Common myeloid progenitor, CD34-positive (primary cell): ENCODE results near the gene APLF.
"Not testable (repeated sequence)": the region's sequence is repeated elsewhere in the genome, so short reads cannot be mapped to it uniquely, and the experiment has no call there.

Source experiments
- CTCF ChIA-PET: fragments of 350-600 bp; sonication (Branson Sonifier 250); formaldehyde crosslinking; loops from one replicate; lab custom pipeline; 2021; ENCODE audit warnings: antibody characterized with exemption; lab: Charles Lee
- POLR2A ChIA-PET: fragments of 350-600 bp; sonication (Branson Sonifier 250); formaldehyde crosslinking; loops from one replicate; lab custom pipeline; 2021; ENCODE audit warnings: antibody characterized with exemption; lab: Charles Lee
- DNase-seq, 3 donors: peaks; one replicate each; pipeline versions ENCODE4 v3.0.0 to v3.0.0-alpha.2; 2013
- H3K27ac ChIP-seq, 2 experiments: 1 replicate in 1 of 2; 2 replicates in 1 of 2; pipeline ENCODE4 v1.7.0; 2013; ENCODE audit warnings: inconsistent platforms in 2 of 2, low read length in 2 of 2, mild to moderate bottlenecking in 2 of 2, low read depth in 1 of 2, moderate library complexity in 1 of 2; ENCODE audit not compliant: severe bottlenecking in 2 of 2, insufficient read depth in 1 of 2, poor library complexity in 1 of 2
- H3K27me3 ChIP-seq, 5 experiments: replicated peaks in 2 of 5; 1 replicate in 3 of 5; 2 replicates in 2 of 5; pipeline versions ENCODE4 v1.6.1 to v1.7.0; 2013; ENCODE audit warnings: low read length in 4 of 5, mild to moderate bottlenecking in 2 of 5, moderate library complexity in 2 of 5, inconsistent platforms in 1 of 5; ENCODE audit not compliant: insufficient read depth in 5 of 5, control insufficient read depth in 4 of 5
- H3K36me3 ChIP-seq, 4 experiments: 1 replicate in 2 of 4; 2 replicates in 2 of 4; pipeline versions ENCODE4 v1.6.1 to v1.7.0; 2013; ENCODE audit warnings: low read length in 3 of 4, control low read depth in 1 of 4, mild to moderate bottlenecking in 1 of 4; ENCODE audit not compliant: control insufficient read depth in 4 of 4, insufficient read depth in 4 of 4
- H3K4me1 ChIP-seq, 4 experiments: 1 replicate in 3 of 4; 2 replicates in 1 of 4; pipeline versions ENCODE4 v1.6.1 to v1.7.1; 2013; ENCODE audit warnings: low read length in 3 of 4, mild to moderate bottlenecking in 3 of 4, control low read depth in 1 of 4, inconsistent platforms in 1 of 4, moderate library complexity in 1 of 4; ENCODE audit not compliant: control insufficient read depth in 4 of 4, insufficient read depth in 4 of 4; ENCODE audit errors: control extremely low read depth in 1 of 4
- H3K4me3 ChIP-seq, 7 experiments: 1 replicate in 4 of 7; 2 replicates in 3 of 7; pipeline versions ENCODE4 v1.5.1 to v1.7.0; 2013; ENCODE audit warnings: mild to moderate bottlenecking in 7 of 7, low read length in 6 of 7, moderate library complexity in 6 of 7, inconsistent platforms in 2 of 7, low read depth in 2 of 7, control low read depth in 1 of 7; ENCODE audit not compliant: insufficient read depth in 4 of 7, control insufficient read depth in 1 of 7; ENCODE audit errors: extremely low read depth in 1 of 7
- H3K9me3 ChIP-seq, 5 experiments: 1 replicate in 4 of 5; 2 replicates in 1 of 5; pipeline versions ENCODE4 v1.6.1 to v1.7.1; 2013; ENCODE audit warnings: low read length in 4 of 5, mild to moderate bottlenecking in 2 of 5, inconsistent platforms in 1 of 5, low read depth in 1 of 5, moderate library complexity in 1 of 5; ENCODE audit not compliant: control insufficient read depth in 4 of 5, insufficient read depth in 2 of 5; ENCODE audit errors: control extremely low read depth in 1 of 5
- WGBS: methylation state at CpG from one replicate; pipeline ENCODE4 v1.1.5; 2013; ENCODE audit not compliant: insufficient coverage; 5-methylcytosine and 5-hydroxymethylcytosine counted together

APLF gene

GRCh38 chr2:68483011-68483410 is 15.6 kb downstream of the APLF start:
- DNase-seq: no peak
- no peaks in the 10 kb centered on the region for H3K36me3 ChIP-seq
- H3K9me3 ChIP-seq: peaks cover 0 to 2% (median 0%) of the 10 kb centered on the region in 5 experiments
- no peak overlapping the region for H3K27ac ChIP-seq
- H3K4me3 ChIP-seq: no peak overlapping the region
- ChIA-PET CTCF (interaction anchor here (0.9 to 1.7 kb wide), 3 partner anchors 15 to 163 kb away, joined by 3 to 8 read pairs (median 3); no protein-coding TSS in a partner anchor), POLR2A (no interaction called here)
- 100% methylated on average over 1 of the region's 3 CpGs for WGBS
- H3K27me3 ChIP-seq: no peaks in the 10 kb centered on the region
- H3K4me1 ChIP-seq: peaks cover 0 to 11% (median 0%) of the 10 kb centered on the region in 4 experiments

GRCh38 chr2:68487773-68488355 is 20.5 kb downstream of the APLF start:
- CTCF ChIA-PET: interaction anchor here (0.7 to 3.1 kb wide), 17 partner anchors 10 to 444 kb away, joined by 3 to 26 read pairs (median 4); partner anchors contain the start of gene PROKR1
- peaks cover 0 to 7% (median 2%) of the 10 kb centered on the region in 4 experiments for H3K4me1 ChIP-seq
- no peaks in the 10 kb centered on the region for H3K36me3 ChIP-seq
- H3K4me3 ChIP-seq: no peak overlapping the region
- peak; percentile 32 to 58 (median 52) for DNase-seq
- H3K27ac ChIP-seq: no peak overlapping the region
- no peaks in the 10 kb centered on the region for H3K9me3 ChIP-seq
- WGBS: no CpG with 5 or more reads among the region's 3 CpGs
- POLR2A ChIA-PET: no interaction called here
- H3K27me3 ChIP-seq: no peaks in the 10 kb centered on the region

- H3K9me3 ChIP-seq, POLR2A ChIA-PET, H3K4me3 ChIP-seq, H3K4me1 ChIP-seq, H3K36me3 ChIP-seq, H3K27me3 ChIP-seq, H3K27ac ChIP-seq: not testable (repeated sequence)
- DNase-seq: peak in 1 of 3 donors; percentile 41
- CTCF ChIA-PET: interaction anchor here (0.7 to 3.1 kb wide), 15 partner anchors 8 to 438 kb away, joined by 3 to 26 read pairs (median 6); partner anchors contain the start of gene PROKR1
- WGBS: no CpG with 5 or more reads among the region's 1 CpG
These were observed 21.2 kb downstream of the APLF start for GRCh38 chr2:68488605-68489004.

- WGBS: no CpG with 5 or more reads among the region's 1 CpG
- Histone ChIP-seq H3K4me1 (peaks cover 0 to 3% (median 2%) of the 10 kb centered on the region in 4 experiments), H3K27ac (no peak overlapping the region), H3K36me3 (peaks cover 0 to under 1% (median 0%) of the 10 kb centered on the region in 4 experiments), H3K9me3 (peaks cover 0 to 2% (median 0%) of the 10 kb centered on the region in 5 experiments), H3K4me3 (no peak overlapping the region), H3K27me3 (no peaks in the 10 kb centered on the region)
- DNase-seq: no peak
- ChIA-PET CTCF (interaction anchor here (1.0 to 3.0 kb wide), 5 partner anchors 9 to 418 kb away, joined by 3 to 18 read pairs (median 6); no protein-coding TSS in a partner anchor), POLR2A (no interaction called here)
These were observed 21.9 kb downstream of the APLF start for GRCh38 chr2:68489282-68489681.

GRCh38 chr2:68491582-68491981 is 24.2 kb downstream of the APLF start:
- H3K4me1 ChIP-seq: peaks cover 0 to 3% (median 2%) of the 10 kb centered on the region in 4 experiments
- H3K36me3 ChIP-seq: peaks cover 0 to 3% (median 1%) of the 10 kb centered on the region in 4 experiments
- H3K27ac ChIP-seq: no peak overlapping the region
- CTCF ChIA-PET: no interaction called here
- 80% methylated on average over 1 of the region's 1 CpG for WGBS
- peaks cover 0 to 23% (median 8%) of the 10 kb centered on the region in 5 experiments for H3K9me3 ChIP-seq
- POLR2A ChIA-PET: no interaction called here
- DNase-seq: no peak
- H3K27me3 ChIP-seq: no peaks in the 10 kb centered on the region
- H3K4me3 ChIP-seq: no peak overlapping the region

GRCh38 chr2:68499133-68499532 is 31.7 kb downstream of the APLF start:
- no peak for DNase-seq
- Histone ChIP-seq H3K27ac (no peak overlapping the region), H3K36me3 (peaks cover 0 to 3% (median 1%) of the 10 kb centered on the region in 4 experiments), H3K27me3 (no peaks in the 10 kb centered on the region), H3K4me1 (no peaks in the 10 kb centered on the region), H3K9me3 (peaks cover 0 to 25% (median 8%) of the 10 kb centered on the region in 5 experiments), H3K4me3 (no peak overlapping the region)
- CTCF ChIA-PET: interaction anchor here (1.3 kb wide), 1 partner anchor 11 kb away, joined by 4 read pairs; no protein-coding TSS in a partner anchor
- POLR2A ChIA-PET: no interaction called here

GRCh38 chr2:68500649-68501048 is 33.3 kb downstream of the APLF start:
- POLR2A ChIA-PET: no interaction called here
- Histone ChIP-seq H3K9me3 (peaks cover 0 to 12% (median 2%) of the 10 kb centered on the region in 5 experiments), H3K4me1 (peaks cover under 1 to 6% (median 3%) of the 10 kb centered on the region in 4 experiments), H3K27me3 (no peaks in the 10 kb centered on the region), H3K4me3 (no peak overlapping the region), H3K27ac (no peak overlapping the region), H3K36me3 (peaks cover 0 to under 1% (median 0%) of the 10 kb centered on the region in 4 experiments)
- WGBS: 100% methylated on average over 3 of the region's 4 CpGs
- CTCF ChIA-PET: interaction anchor here (1.3 to 2.7 kb wide), 2 partner anchors 92 to 95 kb away, joined by 4 to 5 read pairs; no protein-coding TSS in a partner anchor
- no peak for DNase-seq
